Activated CD8-positive, alpha-beta memory T cell treated with anti-CD3 and anti-CD28 coated beads for 1 hour (primary cell): ENCODE data around the gene PAWR.
"Not testable (repeated sequence)": the region's sequence is repeated elsewhere in the genome, so short reads cannot be mapped to it uniquely, and the experiment has no call there.

ENCODE experiments used
- DNase-seq, 2 donors: peaks; one replicate each; pipeline ENCODE4 v3.0.0-alpha.2; 2020; ENCODE audit warnings: low read depth in 1 of 2; ENCODE audit errors: extremely low read depth in 1 of 2

PAWR gene

DNA sequence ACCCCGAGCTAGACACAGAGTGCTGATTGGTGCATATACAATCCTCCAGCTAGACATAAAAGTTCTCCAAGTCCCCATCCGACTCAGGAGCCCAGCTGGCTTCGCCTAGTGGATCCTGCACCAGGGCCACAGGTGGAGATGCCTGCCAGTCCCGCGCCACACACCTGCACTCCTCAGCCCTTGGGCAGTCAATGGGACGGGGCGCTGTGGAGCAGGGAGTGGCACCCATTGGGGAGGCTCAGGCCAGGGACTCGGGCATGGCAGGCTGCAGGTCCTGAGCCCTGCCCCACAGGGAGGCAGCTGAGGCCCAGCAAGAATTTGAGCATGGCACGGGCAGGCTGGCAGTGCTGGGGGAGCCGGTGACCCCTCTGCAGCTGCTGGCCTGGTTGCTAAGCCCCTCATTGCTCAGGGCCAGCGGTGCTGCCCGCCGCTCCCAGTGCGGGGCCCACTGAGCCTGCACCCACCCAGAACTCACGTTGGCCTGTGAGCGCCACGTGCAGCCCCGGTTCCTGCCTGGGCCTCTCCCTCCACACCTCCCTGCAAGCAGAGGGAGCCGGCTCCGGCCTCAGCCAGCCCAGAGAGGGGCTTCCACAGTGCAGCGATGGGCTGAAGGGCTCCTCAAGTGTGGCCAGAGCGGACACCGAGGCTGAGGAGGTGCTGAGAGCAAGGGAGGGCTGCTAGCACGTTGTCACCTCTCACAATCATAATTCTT is 136.7 kb downstream of the PAWR start:
- DNase-seq, result no peak

DNA sequence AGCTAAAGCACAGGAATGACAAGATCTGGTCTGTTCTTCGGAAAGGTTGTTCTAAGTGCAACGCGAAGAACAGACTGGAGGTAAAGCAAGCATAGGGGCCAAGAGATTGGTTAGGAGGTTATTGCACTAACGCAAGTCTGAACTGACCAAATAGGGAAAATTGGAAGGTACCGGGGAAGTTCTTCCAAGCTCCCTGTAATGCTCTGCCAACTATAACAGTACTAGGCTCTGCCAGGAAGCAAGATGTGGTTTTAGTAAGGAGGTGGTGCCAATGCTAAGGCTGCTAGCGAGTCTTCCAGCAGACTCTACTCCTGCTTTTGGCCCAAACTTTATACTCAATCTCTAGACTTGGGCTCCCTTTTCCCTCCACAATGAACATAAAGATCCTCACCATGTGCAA is 138.6 kb downstream of the PAWR start:
- no peak for DNase-seq

DNA sequence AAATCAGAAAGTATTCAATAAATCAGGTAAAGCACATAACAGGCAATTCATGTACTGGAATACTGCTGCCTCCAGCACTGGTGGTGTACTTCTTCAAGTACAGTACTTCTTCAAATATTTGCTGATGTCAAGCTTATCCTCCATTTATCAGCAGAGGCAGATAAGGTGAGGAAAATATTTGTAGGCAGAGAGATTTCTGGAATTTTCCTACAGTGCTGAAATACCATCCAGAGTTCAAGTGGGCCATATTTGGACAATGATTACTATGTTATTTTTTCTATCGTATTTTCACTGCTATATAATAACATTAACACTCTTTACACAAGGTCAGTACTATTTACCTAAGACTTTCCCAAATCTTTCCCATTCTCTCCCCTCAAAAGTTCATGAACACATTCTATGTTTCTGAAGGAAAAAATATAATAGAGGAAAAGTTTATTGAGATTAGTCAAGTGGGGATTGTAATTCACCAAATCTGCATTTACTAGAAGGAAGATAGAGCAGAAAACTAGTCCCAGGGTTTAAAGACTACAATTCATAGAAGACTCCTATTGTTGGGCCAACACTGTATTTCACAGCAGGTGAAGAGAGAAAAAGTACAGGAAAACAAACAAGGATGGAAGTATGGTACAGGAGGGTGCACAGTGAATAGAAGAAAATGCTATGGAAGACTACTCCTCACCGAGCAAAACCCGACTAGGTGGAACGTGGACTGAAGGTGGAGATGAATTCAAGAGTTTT is 141.1 kb downstream of the PAWR start:
- no peak for DNase-seq

DNA sequence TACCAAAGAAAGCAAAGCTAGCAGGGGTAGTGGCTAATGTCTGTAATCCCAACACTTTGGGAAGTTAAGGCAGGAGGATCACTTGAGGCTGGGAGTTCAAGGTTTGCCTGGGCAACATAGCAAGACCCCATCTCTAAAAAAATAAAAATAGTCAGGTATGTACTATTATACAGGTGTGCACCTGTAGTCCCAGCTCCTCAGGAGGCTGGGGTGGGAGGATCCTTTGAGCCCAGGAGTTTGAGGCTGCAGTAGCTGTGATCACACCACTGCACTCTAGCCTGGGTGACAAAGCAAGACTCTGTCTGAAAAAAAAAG is 142.2 kb downstream of the PAWR start:
- DNase-seq, result no peak

GRCh38 chr12:79547735-79548609 is 142.8 kb downstream of the PAWR start:
- DNase-seq, result no peak

DNA sequence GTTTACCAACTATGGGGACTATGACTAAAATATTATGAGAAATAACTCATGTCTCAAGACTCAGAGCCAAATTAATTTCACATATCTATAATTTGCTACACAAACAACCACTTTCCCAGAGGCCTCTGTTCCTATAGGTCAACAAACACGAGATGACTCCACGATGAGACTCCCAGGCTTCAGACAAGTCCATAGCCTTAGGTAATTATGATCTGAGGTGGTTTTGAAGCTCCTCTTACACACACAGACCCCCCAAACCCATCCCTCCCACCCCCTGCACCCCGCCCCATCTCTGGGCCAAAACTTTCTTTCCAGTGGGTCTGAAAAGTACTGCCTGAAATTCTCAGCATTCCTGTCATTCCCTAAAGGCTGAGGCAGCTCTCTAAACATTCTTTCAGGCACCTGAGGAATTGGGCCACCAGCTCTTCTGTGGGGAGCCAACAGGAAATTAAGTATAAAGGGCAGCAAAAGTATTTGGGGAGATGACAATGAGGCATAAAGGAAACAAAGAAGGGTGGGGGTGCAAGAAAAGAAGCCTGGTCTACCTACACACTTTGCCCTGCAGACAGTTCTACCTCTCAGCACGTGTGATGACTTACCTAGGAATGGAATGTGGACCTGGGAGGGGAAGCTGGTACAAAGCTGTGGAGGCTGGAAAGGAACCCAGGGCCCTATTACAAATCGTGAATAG is 143.6 kb downstream of the PAWR start:
- no peak for DNase-seq

DNA sequence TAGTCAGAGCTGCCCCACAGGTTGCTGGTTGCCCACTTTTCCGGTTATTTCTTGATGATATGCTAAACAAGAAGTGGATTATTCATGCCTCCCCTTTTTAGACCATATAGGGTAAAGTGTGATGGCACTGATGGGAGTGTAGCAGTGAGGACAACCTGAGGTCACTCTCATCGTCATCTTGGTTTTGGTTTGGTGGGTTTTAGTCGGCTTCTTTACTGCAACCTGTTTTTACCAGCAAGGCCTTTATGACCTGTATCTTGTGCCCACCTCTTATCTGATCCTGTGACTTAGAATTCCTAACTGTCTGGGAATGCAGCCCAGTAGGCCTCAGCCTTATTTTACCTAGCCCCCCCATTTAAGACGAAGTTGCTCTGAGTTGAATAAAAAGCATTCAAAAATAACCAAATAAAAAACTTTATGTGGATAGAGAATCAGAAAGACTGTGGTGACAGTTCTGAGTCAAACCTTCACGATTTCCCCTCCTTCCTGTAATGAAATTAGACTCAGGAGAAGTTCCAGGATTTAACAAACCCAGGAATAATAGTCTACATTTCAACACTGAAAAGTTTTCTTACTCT is 144.2 kb downstream of the PAWR start:
- no peak for DNase-seq

DNA sequence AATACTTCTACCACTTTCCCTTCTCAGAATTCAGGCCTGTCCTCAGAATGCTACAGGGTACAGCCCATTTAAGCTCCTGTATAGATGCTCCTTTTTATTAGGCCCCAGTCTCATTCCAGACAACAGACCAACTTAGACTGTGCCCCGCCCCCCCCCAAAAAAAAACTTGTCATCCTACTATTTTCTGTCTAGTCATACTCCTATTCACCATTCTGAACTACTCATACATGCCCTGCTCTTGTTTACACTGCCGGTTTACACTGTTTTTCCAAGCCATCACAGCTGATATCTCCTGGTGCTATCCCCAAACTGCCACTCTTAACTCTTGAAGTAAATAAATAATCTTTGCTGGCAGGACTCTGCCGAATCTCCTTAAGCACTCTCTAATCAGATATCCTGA is 146.3 kb downstream of the PAWR start:
- DNase-seq, result not testable (repeated sequence)

GRCh38 chr12:79537675-79538074 is 153.1 kb downstream of the PAWR start:
- DNase-seq, result no peak

- no peak for DNase-seq
Measured at GRCh38 chr12:79535751-79536150, 155.0 kb downstream of the PAWR start.
